ENCODE measurements around the gene PARP3. TPM values are rescaled to one million over a fixed set of nuclear protein-coding genes. Genes with fewer than 3 reads are reported as not detected.
A peak's percentile ranks its signal among the peaks of the same experiment; 100 is the strongest.
"Not testable (repeated sequence)": the region's sequence is repeated elsewhere in the genome, so short reads cannot be mapped to it uniquely, and the experiment has no call there.

Gene PARP3
- 41.4 and 45.4 TPM in 2 replicates for total RNA-seq (2014; rRNA removed; shearing (Covaris generic))

DNA sequence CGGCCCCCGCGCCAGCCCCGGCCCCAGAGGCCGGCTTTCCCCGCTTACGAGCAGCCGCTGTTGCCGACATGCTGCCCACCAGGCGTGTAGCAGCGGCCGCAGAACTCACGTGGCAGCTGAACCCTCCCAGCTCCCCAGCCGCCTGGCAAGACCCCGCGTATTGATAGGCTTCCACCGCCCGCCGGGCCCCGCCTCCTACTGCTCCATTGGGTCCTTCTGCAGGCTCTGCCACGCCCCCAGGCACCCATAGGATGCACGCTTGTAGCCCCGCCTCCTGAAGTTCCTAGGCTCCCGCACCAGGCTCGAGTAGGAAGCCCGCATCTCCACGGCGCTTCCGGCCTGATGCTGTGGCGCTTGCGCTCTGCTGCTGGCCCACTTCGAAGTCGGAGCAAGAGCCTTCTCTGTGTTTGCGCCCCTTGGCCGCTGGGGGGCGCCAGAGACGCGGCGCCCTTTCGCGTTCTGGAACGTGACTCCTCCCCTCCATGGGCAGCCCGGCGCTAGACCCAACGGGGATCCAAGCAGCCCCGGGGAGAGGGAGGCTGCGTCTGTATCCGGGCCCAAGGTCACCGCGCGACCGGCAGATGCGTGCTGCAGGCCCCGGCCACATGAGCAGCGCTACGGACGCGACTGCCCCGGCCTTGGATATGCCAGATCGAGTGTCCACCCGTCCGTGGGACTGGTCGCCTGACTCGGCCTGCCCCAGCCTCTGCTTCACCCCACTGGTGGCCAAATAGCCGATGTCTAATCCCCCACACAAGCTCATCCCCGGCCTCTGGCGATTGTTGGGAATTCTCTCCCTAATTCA is at the start of gene PARP3, which contains the start of gene RRP9:
TSS of gene PARP3 (plus strand) at position 566 of the 805 bp plus-strand sequence. CDS start 993 bp downstream, outside the sequence.
TSS of gene RRP9 (minus strand) at position 107 of the 805 bp plus-strand sequence. CDS start at position 70, 37 bp downstream.
- DNase-seq (ENCODE audit: low spot score) = peak; percentile 99

DNA sequence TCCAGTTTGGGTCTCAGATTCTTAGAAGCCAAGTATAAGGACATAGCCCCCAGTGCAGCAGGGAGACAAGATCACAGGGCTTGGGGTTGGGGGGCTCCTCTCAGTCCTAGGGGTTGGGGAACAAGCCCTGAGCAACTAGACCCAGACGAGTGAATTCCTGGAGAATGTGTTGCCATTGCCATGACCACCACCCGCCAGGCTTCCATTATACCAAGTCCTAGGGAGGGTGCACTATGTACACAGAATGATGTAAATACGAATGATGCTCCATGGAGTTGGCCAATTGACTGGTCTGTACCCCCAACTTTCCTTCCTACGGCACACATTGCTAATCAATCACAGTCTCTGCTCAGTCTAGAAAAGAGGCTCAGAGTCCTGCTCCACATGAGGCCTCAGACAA is 47.8 kb upstream of the PARP3 start:
- no peak for DNase-seq (ENCODE audit: low spot score)

DNA sequence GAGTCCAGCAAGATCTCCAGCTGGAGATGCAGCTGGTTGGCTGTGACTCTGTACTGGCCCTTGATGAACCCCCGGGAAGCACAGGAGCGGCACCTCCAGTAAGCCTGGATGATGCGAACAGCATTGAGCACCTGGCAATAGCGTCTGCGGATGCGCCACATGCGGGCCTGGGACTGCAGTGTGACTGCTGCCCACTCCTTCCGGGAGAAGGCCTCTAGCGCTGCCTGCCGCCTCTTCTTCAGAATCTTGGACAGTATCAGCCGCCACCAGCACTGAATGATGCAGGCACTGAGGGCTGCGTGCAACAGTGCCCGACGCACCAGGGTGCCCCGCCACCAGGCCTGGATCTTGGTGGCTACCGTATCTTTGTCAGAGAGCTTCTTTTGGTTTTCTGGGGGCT is 47.2 kb upstream of the PARP3 start:
- no peak for DNase-seq (ENCODE audit: low spot score)

DNA sequence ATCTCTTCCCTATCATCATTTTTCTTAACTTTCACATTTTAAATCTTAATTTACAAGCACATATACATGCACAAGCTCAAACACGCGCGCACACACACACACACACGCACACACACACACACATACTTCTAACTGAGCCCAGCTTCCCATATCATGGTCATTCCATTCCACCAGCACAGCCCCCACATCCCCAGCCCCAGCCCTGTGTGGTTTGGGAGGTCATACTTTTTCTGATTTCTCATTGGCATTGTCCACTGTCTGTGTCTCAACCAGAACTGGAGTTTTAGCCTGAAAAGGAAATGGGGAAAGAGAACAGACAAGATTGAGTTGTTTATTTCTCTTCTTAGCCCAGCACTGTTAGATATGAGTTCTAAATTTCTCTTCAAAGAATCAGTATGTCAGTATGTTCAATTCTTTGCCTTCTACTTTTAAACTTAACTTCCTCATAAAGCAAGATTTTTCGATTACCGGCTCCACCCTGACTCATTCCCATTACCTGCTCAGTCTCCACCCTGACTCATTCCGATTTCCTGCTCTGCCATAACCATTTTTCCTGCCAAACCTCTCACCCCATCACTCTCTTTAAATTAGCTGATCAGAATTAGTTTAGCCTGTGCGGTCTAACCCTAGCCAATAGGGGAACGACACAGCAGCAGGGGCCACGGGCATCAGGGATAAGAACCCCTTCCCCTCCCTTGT is 45.4 kb upstream of the PARP3 start:
- peak; percentile 38 for DNase-seq (ENCODE audit: low spot score)

DNA sequence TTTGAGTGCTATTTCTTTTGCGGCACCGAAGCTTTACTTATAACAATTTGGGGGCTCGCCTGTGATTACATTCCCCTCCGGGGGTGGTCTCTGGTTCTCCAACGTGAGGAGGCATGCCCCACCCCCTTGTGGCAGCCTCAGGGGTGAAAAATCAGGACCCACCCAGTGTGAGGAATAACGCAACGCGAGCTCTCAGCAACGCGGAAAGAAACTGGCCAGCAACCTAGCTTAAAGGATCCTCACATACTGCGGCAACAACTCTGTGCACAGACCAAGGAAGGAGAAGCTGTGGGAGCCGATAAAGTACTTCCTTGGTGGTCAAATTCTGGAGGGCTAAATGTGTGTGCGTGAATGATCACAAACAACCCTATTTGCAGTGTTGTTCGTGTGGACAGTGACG is 44.8 kb upstream of the PARP3 start:
- DNase-seq (ENCODE audit: low spot score) = no peak

DNA sequence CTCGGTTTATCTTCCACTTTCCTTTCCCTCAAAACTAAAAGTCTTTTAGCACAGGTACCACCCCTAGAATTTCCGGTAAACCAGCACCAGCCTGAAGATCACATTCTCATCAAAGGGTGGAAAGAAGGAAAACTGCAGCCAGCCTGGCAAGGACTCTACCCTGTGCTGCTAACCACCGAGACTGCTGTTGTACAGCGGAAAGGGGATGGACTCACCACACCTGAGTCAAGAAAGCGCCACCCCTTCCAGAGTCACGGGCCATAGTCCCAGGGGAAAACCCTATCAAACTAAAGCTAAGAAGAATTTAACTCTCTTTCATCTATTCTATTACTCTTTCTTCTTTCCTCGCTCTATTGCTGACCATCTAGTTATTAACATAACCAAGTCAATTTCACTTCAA is 42.1 kb upstream of the PARP3 start:
- DNase-seq (ENCODE audit: low spot score) = not testable (repeated sequence)

DNA sequence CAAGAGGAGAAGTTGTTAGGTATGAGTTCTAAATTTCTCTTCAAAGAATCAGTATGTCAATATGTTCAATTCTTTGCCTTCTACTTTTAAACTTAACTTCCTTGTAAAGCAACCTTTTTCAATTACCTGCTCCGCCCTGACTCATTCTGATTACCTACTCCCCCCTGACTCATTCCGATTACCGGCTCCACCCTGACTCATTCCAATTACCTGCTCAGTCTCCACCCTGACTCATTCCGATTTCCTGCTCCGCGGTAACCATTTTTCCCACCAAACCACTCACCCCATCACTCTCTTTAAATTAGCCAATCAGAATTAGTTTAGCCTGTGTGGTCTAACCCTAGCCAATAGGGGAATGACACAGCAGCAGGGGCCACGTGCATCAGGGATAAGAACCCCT is 39.8 kb upstream of the PARP3 start:
- DNase-seq (ENCODE audit: low spot score) = peak; percentile 90

DNA sequence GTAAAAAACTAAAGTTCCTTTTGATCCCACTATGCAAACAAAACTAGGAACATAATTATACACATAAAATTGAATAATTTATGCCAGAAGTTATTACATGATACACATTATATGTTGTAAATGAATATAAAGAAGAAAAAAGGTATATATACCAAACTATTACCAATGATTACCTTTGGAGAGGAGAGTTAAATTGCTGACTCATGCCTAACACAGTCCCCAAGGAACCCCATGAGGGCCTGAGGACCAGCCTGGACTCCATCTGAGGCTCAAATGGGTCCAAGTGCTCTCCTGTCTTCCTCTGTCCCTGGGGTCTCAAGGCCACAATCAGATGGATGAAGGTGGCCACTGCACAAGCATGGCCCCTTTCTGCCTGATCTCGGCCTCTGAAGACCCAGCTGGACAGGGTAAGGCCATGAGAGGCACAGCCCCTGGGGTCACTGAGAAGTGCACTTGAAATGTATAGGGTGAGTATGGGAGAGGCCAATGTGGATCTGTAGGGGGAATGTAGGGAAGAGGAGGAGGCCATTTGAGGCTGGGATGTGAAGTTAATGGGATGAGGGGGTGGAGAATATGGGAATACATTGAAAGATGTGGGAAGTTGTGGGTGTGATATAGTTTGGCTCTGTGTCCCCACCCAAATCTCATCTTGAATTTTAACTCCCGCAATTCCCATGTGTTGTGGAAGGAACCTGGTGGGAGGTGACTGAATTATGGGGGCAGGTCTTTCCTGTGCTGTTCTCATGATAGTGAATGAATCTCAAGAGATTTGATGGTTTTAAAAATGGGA is 37.9 kb upstream of the PARP3 start:
- DNase-seq (ENCODE audit: low spot score) = no peak

DNA sequence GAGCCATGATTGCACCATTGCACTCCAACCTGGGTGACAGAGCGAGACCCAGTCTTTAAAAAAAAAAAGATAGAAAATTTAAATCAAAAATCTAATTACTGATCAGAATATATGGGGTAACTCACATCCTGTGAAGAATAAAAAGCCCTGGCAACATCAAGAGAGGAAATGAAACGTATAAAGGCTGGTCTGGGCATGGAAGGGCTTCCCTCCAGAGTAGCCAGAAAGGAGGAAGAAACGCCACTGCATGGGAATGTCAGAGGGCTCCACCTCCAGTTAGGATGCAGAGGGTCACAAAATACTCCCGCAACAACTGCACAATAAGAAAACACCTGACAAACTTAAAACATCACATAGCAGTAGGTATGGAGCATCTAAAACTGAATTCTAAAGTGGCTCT is 34.1 kb upstream of the PARP3 start:
- no peak for DNase-seq (ENCODE audit: low spot score)

DNA sequence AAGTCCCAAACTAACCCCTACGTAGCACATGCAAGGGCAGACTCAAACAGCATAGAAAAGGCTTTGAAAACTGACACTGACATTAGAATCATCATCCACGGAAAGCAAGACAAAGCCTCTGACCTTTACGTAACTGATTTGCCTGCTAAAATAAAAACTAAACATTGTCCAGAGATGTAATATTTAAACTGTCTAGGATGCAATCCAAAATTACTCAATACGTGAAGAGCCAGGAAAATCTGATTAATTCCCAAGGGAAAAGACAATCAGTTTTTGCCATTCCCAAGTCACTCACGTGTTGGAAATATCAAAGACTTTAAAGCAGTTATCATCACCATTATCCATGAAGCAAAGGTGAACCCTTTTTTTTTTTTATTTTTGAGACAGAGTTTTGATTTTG is 25.7 kb upstream of the PARP3 start:
- DNase-seq (ENCODE audit: low spot score) = no peak

DNA sequence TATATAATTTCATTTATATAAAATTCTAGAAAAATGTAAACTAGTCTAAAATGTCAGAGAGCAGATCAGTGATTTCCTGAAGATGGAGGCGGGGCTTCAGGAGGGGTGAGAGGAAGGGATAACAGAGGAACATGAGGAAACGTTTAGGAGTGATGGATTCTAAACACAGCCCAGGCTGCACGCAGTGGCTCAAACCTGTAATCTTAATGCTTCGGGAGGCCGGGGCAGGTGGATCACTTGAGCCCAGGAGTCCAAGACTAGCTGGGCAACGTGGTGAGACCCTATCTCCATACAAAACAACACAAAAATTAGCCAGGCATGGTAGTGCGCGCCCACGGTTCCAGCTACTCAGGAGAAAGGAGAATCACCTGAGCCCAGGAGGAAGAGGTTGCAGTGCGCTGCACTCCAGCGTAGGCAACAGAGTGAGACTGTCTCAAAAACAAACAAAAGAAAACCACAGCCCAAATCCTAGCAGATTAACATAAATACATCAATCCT is 21.0 kb upstream of the PARP3 start:
- DNase-seq (ENCODE audit: low spot score) = no peak

DNA sequence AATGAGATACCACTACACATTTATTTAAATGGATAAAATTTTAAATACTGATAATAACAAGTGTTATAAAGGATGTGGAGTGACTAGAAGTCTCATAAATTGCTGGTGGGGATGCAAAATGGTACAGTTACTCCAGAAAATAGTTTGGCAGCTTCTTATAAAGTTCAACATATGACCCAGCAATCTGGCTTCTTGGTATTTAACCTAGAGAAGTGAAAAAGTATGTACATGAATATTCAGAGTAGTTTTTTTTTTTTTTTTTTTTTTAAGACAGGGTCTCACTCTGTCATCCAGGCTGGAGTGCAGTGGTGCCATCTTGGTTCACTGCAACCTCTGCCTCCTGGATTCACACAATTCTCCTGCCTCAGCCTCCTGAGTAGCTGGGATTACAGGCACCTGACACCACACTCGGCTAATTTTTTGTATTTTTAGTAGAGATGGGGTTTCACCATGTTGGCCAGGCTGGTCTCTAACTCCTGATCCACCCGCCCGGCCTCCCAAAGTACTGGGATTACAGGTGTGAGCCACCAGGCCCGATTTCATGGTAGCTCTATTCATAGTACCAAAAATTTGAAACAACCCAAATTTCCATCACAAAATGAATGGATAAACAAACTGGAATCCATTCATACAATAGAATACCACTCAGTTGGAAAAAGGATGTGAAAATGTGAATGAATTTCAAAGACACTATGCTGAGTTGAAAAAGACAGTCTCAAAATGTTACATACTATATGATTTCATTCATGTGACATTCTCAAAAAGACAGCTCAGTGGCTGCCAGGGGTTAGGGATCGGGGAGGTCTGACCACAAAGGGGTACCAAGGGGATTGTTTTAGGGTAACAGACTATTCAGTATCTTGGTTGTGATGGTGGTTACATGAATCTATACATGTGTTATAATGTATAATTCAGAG is 14.8 kb upstream of the PARP3 start:
- no peak for DNase-seq (ENCODE audit: low spot score)

DNA sequence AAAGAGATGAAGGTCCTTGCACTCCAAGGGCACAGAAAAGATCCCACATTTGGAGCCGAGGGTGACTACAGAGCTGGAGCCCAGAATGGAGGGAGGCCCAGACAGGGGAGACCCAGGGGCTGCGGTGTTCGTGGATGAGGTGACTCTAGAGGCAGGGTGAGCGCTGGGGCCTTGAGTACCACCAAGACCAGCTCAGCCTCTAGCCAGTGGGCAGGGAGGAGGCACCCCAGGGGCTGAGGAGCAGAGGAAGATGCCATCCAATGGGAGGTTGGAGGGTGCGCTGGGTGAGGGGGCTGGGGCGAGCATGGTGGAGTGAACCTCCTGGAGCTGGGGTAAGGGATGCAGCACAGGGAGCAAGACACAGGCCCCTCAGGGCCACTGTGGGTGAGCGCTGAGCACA is 13.7 kb upstream of the PARP3 start:
- DNase-seq (ENCODE audit: low spot score) = no peak

DNA sequence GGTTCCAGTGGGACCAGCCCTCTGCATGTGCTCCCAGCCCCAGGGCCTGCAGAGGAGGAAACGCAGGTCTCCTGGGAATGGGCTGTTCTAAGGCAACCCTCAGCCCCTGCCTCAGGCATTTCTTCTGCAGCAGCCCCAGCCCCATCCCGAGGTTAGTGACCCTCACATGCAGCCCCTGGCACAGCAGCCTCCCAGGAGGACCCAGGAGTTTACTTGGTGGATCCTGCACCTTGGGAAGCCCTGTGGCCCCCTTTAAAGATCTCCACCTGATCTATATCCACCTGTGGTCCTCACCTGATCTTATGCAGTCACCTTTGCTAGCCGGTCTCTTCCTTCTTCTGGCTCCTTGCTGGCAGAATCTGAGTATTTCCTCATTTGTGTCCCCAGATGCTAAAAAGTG is 13.2 kb upstream of the PARP3 start:
- not testable (repeated sequence) for DNase-seq (ENCODE audit: low spot score)

DNA sequence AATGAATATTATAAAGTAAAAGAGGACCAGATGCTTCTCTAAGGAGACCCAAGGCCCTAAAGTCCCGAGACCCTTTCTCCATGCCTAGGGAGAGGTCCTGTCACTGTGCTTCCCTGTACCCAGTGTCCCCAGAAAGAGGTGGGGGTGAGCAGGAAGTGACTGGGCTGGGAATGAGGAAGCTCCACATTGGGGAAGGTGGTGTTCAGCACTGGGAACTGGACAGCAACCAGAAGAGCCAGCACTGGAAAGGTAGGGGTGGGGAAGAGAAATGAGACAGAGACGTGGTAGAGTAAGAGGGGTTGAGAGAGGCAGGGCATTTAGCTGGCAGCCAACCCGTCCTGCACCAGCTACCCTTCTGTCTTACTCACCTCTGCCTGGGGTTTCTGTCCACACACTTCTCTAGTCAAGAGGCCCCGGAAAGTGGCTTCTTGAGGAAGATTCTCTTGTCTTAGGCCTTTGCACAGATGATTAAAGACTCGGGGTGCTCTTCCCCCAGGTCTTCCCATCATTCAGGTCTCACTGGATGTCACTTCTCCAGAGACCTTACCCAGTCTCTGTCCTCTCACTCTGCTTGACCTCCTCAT is 12.7 kb upstream of the PARP3 start:
- DNase-seq (ENCODE audit: low spot score) = peak; percentile 16

DNA sequence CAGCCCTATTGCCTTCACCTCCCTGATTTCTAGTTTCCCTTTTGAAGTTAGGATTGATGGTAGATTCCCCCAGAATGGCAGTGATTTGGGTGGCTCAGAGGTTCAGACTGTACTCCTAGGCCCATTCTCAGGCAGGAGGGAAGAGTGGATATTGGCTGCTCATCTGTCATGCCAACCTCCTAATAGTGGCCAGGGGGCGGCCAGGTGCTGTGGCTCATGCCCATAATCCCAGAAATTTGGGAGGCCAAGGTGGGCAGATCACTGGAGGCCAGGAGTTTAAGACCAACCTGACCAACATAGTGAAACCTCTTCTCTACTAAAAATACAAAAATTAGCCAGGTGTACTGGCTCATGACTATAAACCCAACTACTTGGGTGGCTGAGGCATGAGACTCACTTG is 11.7 kb upstream of the PARP3 start:
- no peak for DNase-seq (ENCODE audit: low spot score)

DNA sequence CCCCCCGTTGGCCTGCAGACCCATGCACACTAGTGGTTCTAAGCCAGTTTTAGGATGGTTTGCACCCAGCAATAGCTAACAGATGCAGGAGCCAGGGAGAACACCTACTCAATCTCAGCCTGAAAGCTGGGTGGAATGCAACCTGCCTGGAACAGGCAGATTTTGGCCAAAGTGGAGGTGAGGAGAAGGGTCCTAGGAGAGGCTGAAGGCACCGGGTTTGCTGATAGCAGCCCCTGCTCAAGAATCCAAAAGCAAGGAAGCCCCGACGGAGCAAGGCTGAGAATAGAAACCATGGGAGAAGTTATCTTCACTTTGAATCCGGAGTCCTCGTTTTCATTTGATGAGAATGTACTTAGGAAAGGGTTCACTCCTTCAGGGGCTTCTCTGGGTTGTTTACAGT is 10.4 kb upstream of the PARP3 start:
- no peak for DNase-seq (ENCODE audit: low spot score)

DNA sequence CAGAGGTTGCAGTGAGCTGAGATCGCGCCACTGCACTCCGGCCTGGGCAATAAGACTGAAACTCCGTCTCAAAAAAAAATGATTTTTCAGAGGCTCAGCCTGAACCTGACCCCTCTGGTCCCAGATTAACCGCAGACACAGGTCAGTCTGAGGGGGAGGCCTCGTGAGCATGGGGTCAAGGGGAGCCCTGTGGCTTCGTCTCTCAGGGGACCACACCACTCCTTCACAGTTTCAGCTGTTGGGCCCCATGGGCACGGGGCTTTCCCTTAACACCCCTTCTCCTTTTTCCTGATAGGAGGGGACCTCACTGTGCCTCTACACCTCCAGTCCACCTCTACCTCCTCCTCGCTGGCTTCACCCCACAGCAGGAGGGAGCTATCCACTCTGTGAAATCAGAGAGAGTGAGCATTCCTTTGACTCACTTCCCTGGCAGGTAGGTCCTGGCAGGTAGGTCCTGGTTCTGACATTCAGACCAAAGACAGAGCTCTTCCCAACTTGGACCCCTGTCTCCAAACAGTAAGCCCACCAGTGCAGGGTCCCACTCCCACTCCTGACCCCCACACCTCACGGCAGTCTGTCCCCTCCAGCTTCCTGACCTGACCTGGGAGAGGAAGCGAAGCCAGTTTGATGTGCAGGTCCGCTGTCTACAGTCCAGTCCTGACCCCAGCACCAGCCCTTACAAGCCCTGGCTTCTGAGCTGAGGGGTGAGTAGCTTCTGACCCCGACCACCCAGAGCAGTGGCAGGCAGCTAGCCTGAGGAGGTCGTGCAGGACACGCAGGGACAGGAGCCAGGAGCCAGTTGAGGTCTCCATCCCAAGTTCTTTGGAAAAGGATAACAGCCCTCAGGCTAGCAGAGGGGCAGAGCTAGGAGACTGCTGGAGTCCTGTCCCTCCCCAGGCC is 9.4 kb upstream of the PARP3 start:
- no peak for DNase-seq (ENCODE audit: low spot score)

DNA sequence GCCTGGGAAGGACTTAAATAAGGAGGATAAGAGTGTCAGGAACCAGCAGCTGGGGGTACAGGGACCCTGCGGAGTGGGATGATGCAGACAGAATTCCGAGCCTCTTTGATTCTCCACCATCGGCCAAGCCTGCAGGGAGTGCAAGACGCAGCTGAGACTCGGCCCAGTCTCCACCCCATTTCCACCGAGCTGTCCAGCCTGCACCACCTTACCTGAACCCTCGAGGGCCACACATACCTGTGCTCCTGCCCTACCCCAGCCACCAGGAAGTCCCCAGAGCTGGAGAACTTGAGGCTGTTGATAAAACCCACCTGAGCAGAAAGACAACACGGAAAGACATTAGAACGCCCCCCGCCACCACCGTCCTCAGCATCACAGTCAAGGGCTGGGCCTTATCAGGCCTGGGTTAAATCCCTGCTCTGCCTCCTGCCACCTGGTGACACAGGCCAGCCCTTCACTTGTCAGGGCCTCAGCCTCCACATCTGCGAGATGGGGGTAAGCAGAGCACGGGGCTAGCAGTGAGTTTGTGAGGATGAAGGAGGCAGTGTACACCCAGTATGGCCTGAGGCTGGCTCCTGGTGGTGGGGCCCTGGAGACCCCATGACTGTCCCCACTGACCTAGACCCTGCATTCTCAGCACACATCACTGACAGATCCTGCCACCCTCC is 8.6 kb upstream of the PARP3 start:
- no peak for DNase-seq (ENCODE audit: low spot score)

Measured in A172 (cell line).